ENCODE data around the gene TTC9B.

The TTC9B gene

GRCh38 chr19:40231544-40232424 lies 13.6 kb upstream of the TTC9B start:
- H3K27ac ChIP-seq (ENCODE audit: low read depth, low read length, severe bottlenecking), result peak overlapping the region; percentile 78
- H3K4me3 ChIP-seq (ENCODE audit: extremely low read depth, insufficient read depth, low read length, poor library complexity, severe bottlenecking), result no peak overlapping the region
- H3K4me1 ChIP-seq (ENCODE audit: control insufficient read depth, insufficient read depth, low read length, poor library complexity, severe bottlenecking), result peaks cover 38% of the 10 kb centered on the region
- peaks cover 33% of the 10 kb centered on the region for H3K36me3 ChIP-seq (ENCODE audit: control insufficient read depth, insufficient read depth, low read length)
- H3K9me3 ChIP-seq (ENCODE audit: control insufficient read depth, low read length), result no peaks in the 10 kb centered on the region
- WGBS, 2 experiments (ENCODE audit: insufficient coverage in 2 of 2), result 31 to 38% methylated on average over 13 to 14 of the region's 16 CpGs

GRCh38 chr19:40231057-40231456 lies 12.9 kb upstream of the TTC9B start:
- Histone ChIP-seq H3K27ac (ENCODE audit: low read depth, low read length, severe bottlenecking) (peak overlapping the region; percentile 78), H3K4me1 (ENCODE audit: control insufficient read depth, insufficient read depth, low read length, poor library complexity, severe bottlenecking) (peaks cover 38% of the 10 kb centered on the region), H3K36me3 (ENCODE audit: control insufficient read depth, insufficient read depth, low read length) (peaks cover 25% of the 10 kb centered on the region)

GRCh38 chr19:40229926-40230417 lies 11.8 kb upstream of the TTC9B start:
- peaks cover 38% of the 10 kb centered on the region for H3K4me1 ChIP-seq (ENCODE audit: control insufficient read depth, insufficient read depth, low read length, poor library complexity, severe bottlenecking)
- 92 to 94% methylated on average over 4 of the region's 4 CpGs for WGBS, 2 experiments (ENCODE audit: insufficient coverage in 2 of 2)
- no peaks in the 10 kb centered on the region for H3K9me3 ChIP-seq (ENCODE audit: control insufficient read depth, low read length)
- no peak overlapping the region for H3K4me3 ChIP-seq (ENCODE audit: extremely low read depth, insufficient read depth, low read length, poor library complexity, severe bottlenecking)
- peaks cover 16% of the 10 kb centered on the region for H3K36me3 ChIP-seq (ENCODE audit: control insufficient read depth, insufficient read depth, low read length)
- H3K27ac ChIP-seq (ENCODE audit: low read depth, low read length, severe bottlenecking), result peak overlapping the region; percentile 2

More at GRCh38 chr19:40231057-40231456, 12.9 kb upstream of the TTC9B start:
- Histone ChIP-seq H3K4me3 (ENCODE audit: extremely low read depth, insufficient read depth, low read length, poor library complexity, severe bottlenecking) (no peak overlapping the region), H3K9me3 (ENCODE audit: control insufficient read depth, low read length) (no peaks in the 10 kb centered on the region)
- WGBS, 2 experiments (ENCODE audit: insufficient coverage in 2 of 2), result 80% methylated on average over 4 of the region's 6 CpGs; no CpG with 5 or more reads in 1 of the 2 experiments

- WGBS, 2 experiments (ENCODE audit: insufficient coverage in 2 of 2), result 80% methylated on average over 1 of the region's 3 CpGs; no CpG with 5 or more reads in 1 of the 2 experiments
- Histone ChIP-seq H3K9me3 (ENCODE audit: control insufficient read depth, low read length) (no peaks in the 10 kb centered on the region), H3K27ac (ENCODE audit: low read depth, low read length, severe bottlenecking) (peak overlapping the region; percentile 2), H3K4me3 (ENCODE audit: extremely low read depth, insufficient read depth, low read length, poor library complexity, severe bottlenecking) (no peak overlapping the region), H3K4me1 (ENCODE audit: control insufficient read depth, insufficient read depth, low read length, poor library complexity, severe bottlenecking) (peaks cover 38% of the 10 kb centered on the region), H3K36me3 (ENCODE audit: control insufficient read depth, insufficient read depth, low read length) (peaks cover 12% of the 10 kb centered on the region)
Observed at GRCh38 chr19:40229484-40229883, 11.3 kb upstream of the TTC9B start.

GRCh38 chr19:40228863-40229262 lies 10.7 kb upstream of the TTC9B start:
- peaks cover 38% of the 10 kb centered on the region for H3K4me1 ChIP-seq (ENCODE audit: control insufficient read depth, insufficient read depth, low read length, poor library complexity, severe bottlenecking)
- WGBS, 2 experiments (ENCODE audit: insufficient coverage in 2 of 2), result 96 to 100% methylated on average over 5 of the region's 5 CpGs
- H3K27ac ChIP-seq (ENCODE audit: low read depth, low read length, severe bottlenecking), result no peak overlapping the region
- no peak overlapping the region for H3K4me3 ChIP-seq (ENCODE audit: extremely low read depth, insufficient read depth, low read length, poor library complexity, severe bottlenecking)
- H3K9me3 ChIP-seq (ENCODE audit: control insufficient read depth, low read length), result no peaks in the 10 kb centered on the region
- H3K36me3 ChIP-seq (ENCODE audit: control insufficient read depth, insufficient read depth, low read length), result peaks cover 9% of the 10 kb centered on the region

- no peak overlapping the region for H3K27ac ChIP-seq (ENCODE audit: low read depth, low read length, severe bottlenecking)
- H3K36me3 ChIP-seq (ENCODE audit: control insufficient read depth, insufficient read depth, low read length), result peaks cover 4% of the 10 kb centered on the region
- WGBS, 2 experiments (ENCODE audit: insufficient coverage in 2 of 2), result 80 to 88% methylated on average over 6 of the region's 10 CpGs
- peaks cover 38% of the 10 kb centered on the region for H3K4me1 ChIP-seq (ENCODE audit: control insufficient read depth, insufficient read depth, low read length, poor library complexity, severe bottlenecking)
- H3K9me3 ChIP-seq (ENCODE audit: control insufficient read depth, low read length), result no peaks in the 10 kb centered on the region
- H3K4me3 ChIP-seq (ENCODE audit: extremely low read depth, insufficient read depth, low read length, poor library complexity, severe bottlenecking), result no peak overlapping the region
Observed at GRCh38 chr19:40228346-40228745, 10.2 kb upstream of the TTC9B start.

- H3K9me3 ChIP-seq (ENCODE audit: control insufficient read depth, low read length), result no peaks in the 10 kb centered on the region
- H3K4me3 ChIP-seq (ENCODE audit: extremely low read depth, insufficient read depth, low read length, poor library complexity, severe bottlenecking), result no peak overlapping the region
- 76 to 84% methylated on average over 14 to 16 of the region's 21 CpGs for whole genome bisulfite sequencing, 2 experiments (ENCODE audit: insufficient coverage in 2 of 2)
- H3K27ac ChIP-seq (ENCODE audit: low read depth, low read length, severe bottlenecking), result no peak overlapping the region
- H3K36me3 ChIP-seq (ENCODE audit: control insufficient read depth, insufficient read depth, low read length), result no peaks in the 10 kb centered on the region
- H3K4me1 ChIP-seq (ENCODE audit: control insufficient read depth, insufficient read depth, low read length, poor library complexity, severe bottlenecking), result peaks cover 14% of the 10 kb centered on the region
Observed at GRCh38 chr19:40225440-40226305, 7.5 kb upstream of the TTC9B start.

GRCh38 chr19:40224342-40225150 lies 6.4 kb upstream of the TTC9B start:
- WGBS, 2 experiments (ENCODE audit: insufficient coverage in 2 of 2), result 94% methylated on average over 31 of the region's 32 CpGs
- Histone ChIP-seq H3K4me3 (ENCODE audit: extremely low read depth, insufficient read depth, low read length, poor library complexity, severe bottlenecking) (no peak overlapping the region), H3K4me1 (ENCODE audit: control insufficient read depth, insufficient read depth, low read length, poor library complexity, severe bottlenecking) (peaks cover 8% of the 10 kb centered on the region)

GRCh38 chr19:40223135-40223822 lies 5.1 kb upstream of the TTC9B start:
- Histone ChIP-seq H3K27ac (ENCODE audit: low read depth, low read length, severe bottlenecking) (no peak overlapping the region), H3K36me3 (ENCODE audit: control insufficient read depth, insufficient read depth, low read length) (no peaks in the 10 kb centered on the region), H3K4me3 (ENCODE audit: extremely low read depth, insufficient read depth, low read length, poor library complexity, severe bottlenecking) (no peak overlapping the region), H3K9me3 (ENCODE audit: control insufficient read depth, low read length) (no peaks in the 10 kb centered on the region), H3K4me1 (ENCODE audit: control insufficient read depth, insufficient read depth, low read length, poor library complexity, severe bottlenecking) (peaks cover 3% of the 10 kb centered on the region)
- 84% methylated on average over 40 to 42 of the region's 48 CpGs for WGBS, 2 experiments (ENCODE audit: insufficient coverage in 2 of 2)

More at GRCh38 chr19:40224342-40225150, 6.4 kb upstream of the TTC9B start:
- Histone ChIP-seq H3K9me3 (ENCODE audit: control insufficient read depth, low read length) (no peaks in the 10 kb centered on the region), H3K36me3 (ENCODE audit: control insufficient read depth, insufficient read depth, low read length) (no peaks in the 10 kb centered on the region), H3K27ac (ENCODE audit: low read depth, low read length, severe bottlenecking) (no peak overlapping the region)
